ENCODE data around the gene WWC1. TPM values are rescaled to one million over a fixed set of nuclear protein-coding genes. Genes with fewer than 3 reads are reported as not detected.
"Not testable (repeated sequence)": the region's sequence is repeated elsewhere in the genome, so short reads cannot be mapped to it uniquely, and the experiment has no call there.

The WWC1 gene
- total RNA-seq, 1 donor from 2014 or later: 87.2 TPM

GRCh38 chr5:168430296-168430695 is 138.9 kb downstream of the WWC1 start:
- TF ChIP-seq CTCF (conservative IDR thresholded peaks at IDR 0.05; ENCODE audit: low read depth, low read length): no peak
- no peak for DNase-seq (ENCODE audit: low read depth)
- no peak overlapping the region for H3K4me3 ChIP-seq (ENCODE audit: low read depth, low read length)

GRCh38 chr5:168432903-168433302 is 141.5 kb downstream of the WWC1 start:
- no peak for DNase-seq (ENCODE audit: low read depth)
- no peak overlapping the region for H3K4me3 ChIP-seq (ENCODE audit: low read depth, low read length)
- TF ChIP-seq CTCF (conservative IDR thresholded peaks at IDR 0.05; ENCODE audit: low read depth, low read length): no peak

GRCh38 chr5:168434001-168434400 is 142.6 kb downstream of the WWC1 start:
- no peak for TF ChIP-seq CTCF (conservative IDR thresholded peaks at IDR 0.05; ENCODE audit: low read depth, low read length)
- no peak overlapping the region for H3K4me3 ChIP-seq (ENCODE audit: low read depth, low read length)
- DNase-seq (ENCODE audit: low read depth): no peak

- no peak for DNase-seq (ENCODE audit: low read depth)
- no peak overlapping the region for H3K4me3 ChIP-seq (ENCODE audit: low read depth, low read length)
- no peak for TF ChIP-seq CTCF (conservative IDR thresholded peaks at IDR 0.05; ENCODE audit: low read depth, low read length)
Measured at GRCh38 chr5:168434746-168435321, 143.4 kb downstream of the WWC1 start.

- not testable (repeated sequence) for DNase-seq (ENCODE audit: low read depth); H3K4me3 ChIP-seq (ENCODE audit: low read depth, low read length)
Measured at GRCh38 chr5:168435340-168435739, 143.9 kb downstream of the WWC1 start.

- DNase-seq (ENCODE audit: low read depth): no peak
- no peak for TF ChIP-seq CTCF (conservative IDR thresholded peaks at IDR 0.05; ENCODE audit: low read depth, low read length)
- no peak overlapping the region for H3K4me3 ChIP-seq (ENCODE audit: low read depth, low read length)
Measured at GRCh38 chr5:168438349-168438748, 146.9 kb downstream of the WWC1 start.

- no peak for TF ChIP-seq CTCF (conservative IDR thresholded peaks at IDR 0.05; ENCODE audit: low read depth, low read length)
- DNase-seq (ENCODE audit: low read depth): no peak
- no peak overlapping the region for H3K4me3 ChIP-seq (ENCODE audit: low read depth, low read length)
Measured at GRCh38 chr5:168443533-168443932, 152.1 kb downstream of the WWC1 start.
